Measurements from ENCODE around the gene ZNF385D.

DNA sequence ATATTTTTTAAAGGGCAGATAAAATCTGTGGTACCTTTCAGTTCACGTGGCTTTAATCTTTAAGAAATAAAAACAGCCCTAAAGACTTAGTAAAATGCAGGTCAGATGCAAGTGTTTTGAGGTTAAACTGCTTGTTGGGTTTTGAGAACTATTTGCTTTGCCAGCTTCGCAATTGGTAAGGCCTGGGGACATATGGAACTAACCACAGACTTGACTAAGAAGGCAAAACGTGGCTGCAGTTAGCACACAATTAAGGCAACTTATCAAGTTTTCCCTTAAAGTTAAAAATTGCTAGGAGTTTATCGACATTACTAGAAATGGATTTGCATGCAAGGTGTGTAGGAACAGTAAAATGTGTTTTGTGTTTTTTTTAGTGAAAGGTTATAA, 206.9 kb downstream of the ZNF385D start:
- TF ChIP-seq ZNF274 (IDR thresholded peaks at IDR 0.05; ENCODE audit: low read depth, low read length) (no peak), YY1 (IDR thresholded peaks at IDR 0.05; ENCODE audit: insufficient read depth, insufficient read length) (no peak)
